ENCODE measurements around the gene JADE1.

JADE1 gene

GRCh38 chr4:128846063-128846462 lies 36.6 kb downstream of the JADE1 start:
- DNase-seq: peak; percentile 0

GRCh38 chr4:128847082-128847724 lies 37.7 kb downstream of the JADE1 start:
- DNase-seq: peak; percentile 19

- peak; percentile 10 for DNase-seq
Measured at GRCh38 chr4:128848461-128848860, 39.0 kb downstream of the JADE1 start.

GRCh38 chr4:128850252-128850651 lies 40.8 kb downstream of the JADE1 start:
- DNase-seq: no peak

- no peak for DNase-seq
Measured at GRCh38 chr4:128853741-128854140, 44.2 kb downstream of the JADE1 start.

- DNase-seq: no peak
Measured at GRCh38 chr4:128854433-128854832, 44.9 kb downstream of the JADE1 start.

- DNase-seq: no peak
Measured at GRCh38 chr4:128855621-128856020, 46.1 kb downstream of the JADE1 start.

GRCh38 chr4:128856246-128856645 lies 46.7 kb downstream of the JADE1 start:
- no peak for DNase-seq

- no peak for DNase-seq
Measured at GRCh38 chr4:128858879-128859671, 49.6 kb downstream of the JADE1 start.

GRCh38 chr4:128859887-128860677 lies 50.6 kb downstream of the JADE1 start:
- DNase-seq: no peak

- DNase-seq: no peak
Measured at GRCh38 chr4:128861856-128862518, 52.5 kb downstream of the JADE1 start.

GRCh38 chr4:128862608-128863311 lies 53.3 kb downstream of the JADE1 start:
- peak; percentile 50 for DNase-seq

- DNase-seq: peak; percentile 79
Measured at GRCh38 chr4:128863312-128864075, 54.0 kb downstream of the JADE1 start.

- no peak for DNase-seq
Measured at GRCh38 chr4:128865132-128865531, 55.6 kb downstream of the JADE1 start.

- DNase-seq: no peak
Measured at GRCh38 chr4:128866269-128866668, 56.8 kb downstream of the JADE1 start.

GRCh38 chr4:128866691-128867090 lies 57.2 kb downstream of the JADE1 start:
- no peak for DNase-seq

GRCh38 chr4:128868758-128869157 lies 59.3 kb downstream of the JADE1 start:
- no peak for DNase-seq

- DNase-seq: no peak
Measured at GRCh38 chr4:128869776-128870509, 60.4 kb downstream of the JADE1 start.

- no peak for DNase-seq
Measured at GRCh38 chr4:128871948-128872347, 62.4 kb downstream of the JADE1 start.

GRCh38 chr4:128876200-128876599 lies 66.7 kb downstream of the JADE1 start:
- DNase-seq: no peak

- DNase-seq: no peak
Measured at GRCh38 chr4:128877934-128878333, 68.4 kb downstream of the JADE1 start.

Data from stimulated activated CD8-positive, alpha-beta memory T cell treated with anti-CD3 and anti-CD28 coated beads, Interleukin-4, amount 100 ng/mL, for 48 hours (primary cell).